AG04450 (cell line): Measurements from ENCODE around the gene FHIT. TPM values are rescaled to one million over a fixed set of nuclear protein-coding genes. Genes with fewer than 3 reads are reported as not detected.
"Not testable (repeated sequence)": the region's sequence is repeated elsewhere in the genome, so short reads cannot be mapped to it uniquely, and the experiment has no call there.

Source experiments
- CTCF ChIA-PET: fragments of 300-600, 350-600 bp; formaldehyde crosslinking; extraction: SDS; loops from one replicate; lab custom pipeline; 2022; ENCODE audit warnings: antibody characterized with exemption, inconsistent platforms; lab: Charles Lee
- POLR2A ChIA-PET: fragments of 350-600 bp; formaldehyde crosslinking; extraction: SDS; loops from one replicate; lab custom pipeline; 2021; ENCODE audit warnings: antibody characterized with exemption, inconsistent platforms; lab: Yijun Ruan, JAX
- DNase-seq: peaks from one replicate; pipeline ENCODE4 v3.0.0-alpha.2; 2011; ENCODE audit warnings: low read depth, low spot score
- H3K27ac ChIP-seq: one replicate; pipeline ENCODE4 v1.5.1; 2012; ENCODE audit warnings: low read depth, low read length, control low read depth
- H3K27me3 ChIP-seq: one replicate; pipeline ENCODE4 v1.6.0; 2012; ENCODE audit warnings: low read length; ENCODE audit not compliant: control insufficient read depth, insufficient read depth
- H3K4me3 ChIP-seq: 2 replicates; pipeline ENCODE4 v1.5.1; 2011; ENCODE audit warnings: mild to moderate bottlenecking, low read depth, low read length, control low read depth
- H3K9me3 ChIP-seq: 2 replicates; pipeline ENCODE4 v1.5.1; 2012; ENCODE audit warnings: low read length; ENCODE audit not compliant: control insufficient read depth, insufficient read depth
- CTCF ChIP-seq: IDR thresholded peaks from 2 replicates; pipeline ENCODE4 v1.5.1; 2011; ENCODE audit warnings: low read depth, low read length, control low read depth, inconsistent platforms
- polyA plus RNA-seq: library from polyadenylated mRNA; depleted of rRNA; stranded (reverse); fragments of >200 nt; gene quantifications from 2 replicates; pipeline ENCODE4 v1.2.3, GENCODE V29; 2011

Gene FHIT
- polyA plus RNA-seq, 1 experiment: 0.17 TPM

- no peak for TF ChIP-seq CTCF
- no peaks in the 10 kb centered on the region for H3K27me3 ChIP-seq
- no peaks in the 10 kb centered on the region for H3K9me3 ChIP-seq
- H3K27ac ChIP-seq: no peak overlapping the region
- CTCF ChIA-PET: no interaction called here
- DNase-seq: no peak
- H3K4me3 ChIP-seq: no peak overlapping the region
- POLR2A ChIA-PET: no interaction called here
Measured at GRCh38 chr3:59936472-59936871, 1314.8 kb downstream of the FHIT start.

DNA sequence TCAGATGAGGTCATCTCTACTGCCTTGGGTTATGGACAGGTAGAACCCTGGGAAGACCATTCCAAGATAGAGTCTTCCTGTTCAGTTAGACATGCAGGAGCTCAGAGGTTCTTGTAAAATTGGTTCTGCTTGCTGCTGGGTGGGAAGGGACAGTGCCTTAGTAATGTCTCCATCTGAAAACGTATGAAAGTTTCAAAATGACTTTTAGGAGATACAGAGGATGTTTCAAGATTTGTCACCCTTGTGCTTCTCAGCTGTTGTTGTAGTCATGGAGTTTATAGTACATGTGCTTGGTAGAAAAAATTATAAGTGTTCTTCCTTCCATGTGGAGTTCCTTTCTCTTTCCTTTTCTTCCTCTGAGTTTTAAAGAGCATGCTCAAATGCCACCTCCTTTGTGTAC, 1316.2 kb downstream of the FHIT start:
- ChIA-PET CTCF (no interaction called here), POLR2A (no interaction called here)
- H3K27ac ChIP-seq: no peak overlapping the region
- no peak for TF ChIP-seq CTCF
- no peaks in the 10 kb centered on the region for H3K9me3 ChIP-seq
- H3K27me3 ChIP-seq: no peaks in the 10 kb centered on the region
- no peak for DNase-seq
- no peak overlapping the region for H3K4me3 ChIP-seq

GRCh38 chr3:59934560-59934959, 1316.7 kb downstream of the FHIT start:
- H3K4me3 ChIP-seq, DNase-seq, H3K9me3 ChIP-seq, H3K27me3 ChIP-seq, H3K27ac ChIP-seq, CTCF ChIA-PET, POLR2A ChIA-PET: not testable (repeated sequence)

DNA sequence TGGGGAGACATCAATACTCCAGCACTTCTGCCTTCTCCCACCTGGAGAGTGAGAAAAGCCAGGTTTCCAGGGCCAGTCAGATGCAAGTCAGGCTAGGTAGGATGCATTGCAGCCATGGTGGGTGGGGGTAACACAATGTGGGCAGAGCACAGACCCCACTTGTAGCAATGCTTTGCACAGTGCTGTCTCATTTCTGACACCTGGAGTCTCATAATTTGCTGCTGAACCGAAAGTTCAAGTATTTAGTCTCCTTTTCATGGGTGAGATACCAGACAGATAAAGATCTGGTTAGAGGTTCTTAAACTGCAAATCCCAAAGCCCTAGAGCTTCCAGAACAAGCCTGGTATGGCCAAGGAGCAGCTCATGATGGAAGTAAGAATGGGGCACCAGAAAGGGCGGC, 1321.1 kb downstream of the FHIT start:
- TF ChIP-seq CTCF: no peak
- H3K4me3 ChIP-seq: no peak overlapping the region
- H3K27ac ChIP-seq: no peak overlapping the region
- no peaks in the 10 kb centered on the region for H3K9me3 ChIP-seq
- DNase-seq: no peak
- no peaks in the 10 kb centered on the region for H3K27me3 ChIP-seq
- POLR2A ChIA-PET: no interaction called here
- CTCF ChIA-PET: no interaction called here

DNA sequence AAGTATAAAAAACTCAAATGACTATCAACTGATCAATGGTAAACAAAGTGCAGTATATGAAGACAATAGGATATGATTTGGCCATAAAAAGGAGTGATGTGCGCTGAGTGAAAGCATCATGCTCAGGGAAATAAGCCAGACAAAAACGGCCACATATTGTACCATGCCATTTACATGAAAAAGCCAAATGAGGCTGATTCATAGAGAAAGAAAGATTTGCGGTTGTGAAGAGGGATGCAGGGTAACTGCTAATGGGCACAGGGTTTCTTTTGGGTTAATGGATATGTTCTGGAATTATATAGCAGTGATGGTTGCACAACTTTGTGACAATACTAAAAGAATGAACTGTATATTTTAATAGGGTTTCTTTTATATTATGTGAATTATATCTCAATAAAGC, 1324.2 kb downstream of the FHIT start:
- no peak for TF ChIP-seq CTCF
- no peaks in the 10 kb centered on the region for H3K27me3 ChIP-seq
- POLR2A ChIA-PET: no interaction called here
- CTCF ChIA-PET: no interaction called here
- H3K9me3 ChIP-seq: no peaks in the 10 kb centered on the region
- H3K27ac ChIP-seq: no peak overlapping the region
- no peak for DNase-seq
- no peak overlapping the region for H3K4me3 ChIP-seq

DNA sequence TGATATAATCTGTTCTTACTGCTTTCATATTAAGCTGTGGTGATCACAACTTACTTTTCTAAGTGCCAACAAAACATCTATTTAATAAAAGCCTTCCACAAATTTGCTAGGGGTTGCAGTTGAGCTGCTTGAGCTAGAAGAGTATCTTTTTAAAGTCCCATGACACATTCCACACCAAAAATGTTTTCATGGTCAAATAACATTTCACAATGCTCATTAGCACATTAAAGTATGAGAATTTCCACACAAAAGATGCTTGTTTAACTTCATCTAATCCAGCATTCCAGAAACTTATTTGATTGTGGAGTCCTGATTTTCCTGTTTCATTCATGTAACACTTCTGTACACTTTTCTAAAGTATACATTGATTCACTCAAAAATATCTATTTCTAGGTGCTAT, 1325.3 kb downstream of the FHIT start:
- Histone ChIP-seq H3K4me3 (no peak overlapping the region), H3K27ac (no peak overlapping the region), H3K27me3 (no peaks in the 10 kb centered on the region), H3K9me3 (no peaks in the 10 kb centered on the region)
- DNase-seq: no peak
- CTCF ChIA-PET: no interaction called here
- TF ChIP-seq CTCF: no peak
- POLR2A ChIA-PET: no interaction called here
